ENCODE measurements around the gene UBXN6.

GRCh38 chr19:4497770-4498389, 40.3 kb upstream of the UBXN6 start:
- TF ChIP-seq CTCF (IDR thresholded peaks at IDR 0.05; ENCODE audit: insufficient read depth, low read length, poor library complexity, severe bottlenecking) (no peak), EZH2phosphoT487 (conservative IDR thresholded peaks at IDR 0.05; ENCODE audit: low read length) (no peak)
